Medulla oblongata (tissue), 1 donor: ENCODE data around the gene RNF175.
"Not testable (repeated sequence)": the region's sequence is repeated elsewhere in the genome, so short reads cannot be mapped to it uniquely, and the experiment has no call there.

Experiments
- DNase-seq: peaks from one replicate; pipeline ENCODE4 v3.0.0-alpha.2; 2015; ENCODE audit errors: extremely low spot score

RNF175 gene

DNA sequence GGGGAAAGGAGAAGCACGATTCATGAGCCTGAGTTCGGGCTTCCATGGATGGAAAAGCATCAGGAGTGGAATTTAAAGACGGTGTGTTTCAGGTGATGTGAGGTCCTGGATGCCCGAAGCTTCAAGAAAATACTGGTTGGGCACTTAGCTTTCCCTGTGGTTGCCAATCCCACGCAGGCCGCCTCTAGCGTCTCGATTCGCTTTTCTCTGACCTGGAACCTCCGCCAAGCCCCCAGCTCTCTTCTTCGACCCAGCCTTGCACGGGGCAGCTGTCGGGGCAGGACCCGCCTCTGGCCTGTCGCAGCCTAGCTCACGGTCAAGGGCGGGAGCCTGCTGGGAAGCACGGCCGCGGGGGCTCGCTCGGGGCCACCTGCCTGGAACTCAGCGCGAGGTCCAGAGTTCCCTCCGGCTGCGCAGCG, 76.1 kb downstream of the RNF175 start:
- DNase-seq = no peak

GRCh38 chr4:153679486-153679885, 80.3 kb downstream of the RNF175 start:
- no peak for DNase-seq

DNA sequence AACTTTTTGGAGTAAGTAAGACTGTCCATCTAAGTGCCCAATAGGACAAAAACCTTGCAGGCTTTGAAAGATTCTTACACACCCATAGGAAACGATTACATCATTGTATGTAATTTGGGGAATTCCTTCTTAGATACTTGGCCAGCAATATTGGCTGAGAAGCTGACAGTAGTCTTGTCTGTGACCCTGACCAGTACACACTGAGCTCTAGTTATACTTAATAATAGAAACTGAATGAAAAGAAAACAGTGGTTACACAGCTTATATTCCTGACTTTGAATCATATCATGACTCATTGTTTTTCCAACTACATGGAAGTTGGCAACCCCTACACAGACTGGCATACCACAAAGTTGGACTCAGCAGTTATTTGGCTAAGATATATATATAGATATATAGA, 82.8 kb downstream of the RNF175 start:
- DNase-seq = no peak

GRCh38 chr4:153676486-153676885, 83.3 kb downstream of the RNF175 start:
- DNase-seq = no peak

DNA sequence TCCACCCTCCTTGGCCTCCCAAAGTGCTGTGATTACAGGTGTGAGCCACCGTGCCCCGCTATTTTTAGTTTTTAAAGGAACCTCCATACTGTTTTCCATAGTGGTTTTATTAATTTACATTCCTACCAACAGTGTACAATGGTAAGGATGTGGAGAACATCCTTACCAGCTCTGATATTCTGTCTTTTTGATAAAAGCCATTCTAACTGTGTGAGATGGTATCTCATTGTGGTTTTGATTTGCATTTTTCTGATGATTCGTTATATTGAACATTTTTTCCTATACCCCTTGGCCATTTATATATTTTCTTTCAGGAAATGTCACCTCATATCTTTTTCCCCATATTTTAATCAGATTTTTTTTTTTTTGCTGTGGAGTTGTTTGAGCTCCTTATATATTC, 90.0 kb downstream of the RNF175 start:
- no peak for DNase-seq

- DNase-seq = no peak
These were observed 91.2 kb downstream of the RNF175 start for GRCh38 chr4:153668647-153669046.

DNA sequence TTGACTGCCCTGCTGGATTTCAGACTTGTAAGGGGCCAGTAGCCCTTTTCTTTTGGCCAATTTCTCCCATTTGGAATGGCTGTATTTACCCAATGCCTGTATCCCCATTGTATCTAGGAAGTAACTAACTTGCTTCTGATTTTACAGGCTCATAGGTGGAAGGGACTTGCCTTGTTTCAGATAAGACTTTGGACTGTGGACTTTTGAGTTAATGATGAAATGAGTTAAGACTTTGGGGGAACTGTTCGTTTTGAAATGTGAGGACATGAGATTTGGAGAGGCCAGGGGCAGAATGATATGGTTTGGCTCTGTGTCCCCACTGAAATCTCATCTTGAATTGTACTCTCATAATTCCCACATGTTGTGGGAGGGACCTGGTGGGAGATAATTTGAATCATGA, 93.3 kb downstream of the RNF175 start:
- DNase-seq = not testable (repeated sequence)

DNA sequence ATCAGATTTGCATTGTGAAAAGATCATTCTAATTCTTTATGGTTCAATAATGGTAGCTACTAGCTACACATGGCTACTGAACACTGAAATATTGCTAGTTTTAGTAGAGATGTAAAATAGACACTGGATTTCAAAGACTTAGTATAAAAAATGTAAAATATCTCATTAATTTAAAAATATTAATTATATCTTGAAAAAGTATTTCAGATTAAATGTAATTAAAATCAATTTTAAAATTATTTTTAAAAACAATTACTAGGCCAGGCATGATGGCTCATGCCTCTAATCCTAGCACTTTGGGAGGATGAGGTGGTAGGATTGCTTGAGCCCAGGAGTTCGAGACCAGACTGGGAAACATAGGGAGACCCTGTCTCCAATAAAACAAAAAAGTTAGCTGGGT, 96.2 kb downstream of the RNF175 start:
- DNase-seq = no peak

DNA sequence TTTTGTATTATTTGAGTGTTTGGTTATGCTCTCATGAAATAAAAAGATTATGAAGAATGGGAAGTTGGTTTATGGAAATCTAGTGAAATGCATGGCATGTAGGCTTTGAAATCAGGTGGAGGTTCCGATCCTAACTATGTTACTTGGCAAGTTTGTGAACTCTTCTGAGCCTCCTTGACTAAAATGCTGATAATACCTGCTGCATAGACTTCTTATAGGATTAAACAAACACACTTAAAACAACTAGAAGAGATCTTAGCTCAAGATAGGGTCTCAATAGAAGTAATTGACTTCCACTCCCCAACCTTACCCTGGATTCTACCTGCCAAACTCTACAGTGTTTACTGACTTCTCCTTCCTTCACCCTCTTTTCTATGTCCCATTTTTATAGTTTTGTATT, 97.9 kb downstream of the RNF175 start:
- DNase-seq = no peak

- peak; percentile 53 for DNase-seq
These were observed 98.5 kb downstream of the RNF175 start for GRCh38 chr4:153661215-153661822.
